Spinal cord (tissue), 10 donors: Measurements from ENCODE around the gene ARHGEF16. TPM values are rescaled to one million over a fixed set of nuclear protein-coding genes. Genes with fewer than 3 reads are reported as not detected.

ENCODE experiments used
- DNase-seq, 6 donors: peaks; one replicate each; pipeline versions ENCODE4 v3.0.0 to v3.0.0-alpha.2; 2013 to 2015; ENCODE audit warnings: low spot score in 6 of 6, low read depth in 4 of 6
- H3K27ac ChIP-seq: one replicate; pipeline ENCODE4 v1.5.1; 2013; ENCODE audit warnings: low read depth, low read length, control low read depth
- H3K27me3 ChIP-seq: one replicate; pipeline ENCODE4 v1.6.1; 2013; ENCODE audit warnings: low read length; ENCODE audit not compliant: control insufficient read depth, insufficient read depth
- H3K36me3 ChIP-seq: one replicate; pipeline ENCODE4 v1.6.1; 2013; ENCODE audit warnings: low read length; ENCODE audit not compliant: control insufficient read depth, insufficient read depth
- H3K4me1 ChIP-seq: one replicate; pipeline ENCODE4 v1.6.1; 2013; ENCODE audit warnings: low read length; ENCODE audit not compliant: control insufficient read depth, insufficient read depth
- H3K4me3 ChIP-seq: one replicate; pipeline ENCODE4 v1.5.1; 2013; ENCODE audit warnings: low read depth, low read length, control low read depth
- H3K9me3 ChIP-seq: one replicate; pipeline ENCODE4 v1.6.1; 2013; ENCODE audit warnings: low read length; ENCODE audit not compliant: control insufficient read depth, insufficient read depth
- whole genome bisulfite sequencing: methylation state at CpG from one replicate; pipeline ENCODE4 v1.1.5; 2013; ENCODE audit warnings: missing lambda C conversion rate; ENCODE audit not compliant: insufficient coverage; 5-methylcytosine and 5-hydroxymethylcytosine counted together
- polyA plus RNA-seq, 2 donors: library from polyadenylated mRNA; unstranded; fragments of 120-200 nt; gene quantifications; one replicate each; pipeline ENCODE4 v1.2.1, GENCODE V29; 2013; ENCODE audit not compliant: insufficient read length in 2 of 2
- total RNA-seq, 2 donors: library from RNA; depleted of rRNA in 1 of 2; stranded (reverse); fragments of 120-200 nt in 1 of 2; fragments of >200 nt in 1 of 2; gene quantifications; one replicate each; pipeline versions ENCODE4 v1.2.3 to v1.2.4, GENCODE V29; 2013 to 2014
- donor health status: healthy.

The ARHGEF16 gene
- total and polyA plus RNA-seq, 4 donors, result 1.7 to 4.2 (median 3.2) TPM

DNA sequence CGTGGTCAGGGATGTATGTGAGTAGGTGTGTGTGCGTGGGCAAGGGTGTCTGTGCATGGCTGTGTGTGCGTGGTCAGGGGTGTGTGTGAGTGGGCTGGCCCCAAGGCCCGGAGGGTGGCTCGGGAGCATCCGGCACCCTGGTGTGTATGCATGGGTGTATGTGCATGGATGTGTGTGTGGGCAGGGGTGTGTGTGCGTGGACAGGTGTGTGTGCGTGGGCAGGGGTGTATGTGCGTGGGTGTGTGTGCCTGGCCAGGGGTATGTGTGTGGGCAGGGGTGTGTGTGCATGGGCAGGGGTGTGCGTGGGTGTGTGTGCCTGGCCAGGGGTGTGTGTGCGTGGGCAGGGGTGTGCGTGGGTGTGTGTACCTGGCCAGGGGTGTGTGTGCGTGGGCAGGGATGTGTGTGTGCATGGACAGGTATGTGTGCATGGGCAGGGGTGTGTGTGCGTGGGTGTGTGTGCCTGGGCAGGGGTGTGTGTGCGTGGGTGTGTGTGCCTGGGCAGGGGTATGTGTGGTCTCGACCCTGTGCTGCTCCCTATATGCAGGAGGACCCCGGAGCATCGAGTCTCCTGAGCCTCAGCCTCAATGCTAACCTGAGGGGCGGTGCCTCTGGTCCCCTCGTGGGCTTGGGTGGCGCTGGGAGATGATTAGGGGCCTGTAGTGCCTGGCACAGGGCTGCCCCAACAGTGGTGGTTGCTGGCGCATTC lies 16.3 kb downstream of the ARHGEF16 start:
- H3K9me3 ChIP-seq, result no peaks in the 10 kb centered on the region
- H3K4me1 ChIP-seq, result peaks cover 62% of the 10 kb centered on the region
- WGBS, result 81% methylated on average over 22 of the region's 22 CpGs
- no peak overlapping the region for H3K4me3 ChIP-seq
- peak overlapping the region; percentile 57 for H3K27ac ChIP-seq
- no peaks in the 10 kb centered on the region for H3K36me3 ChIP-seq
- DNase-seq, result no peak
- no peaks in the 10 kb centered on the region for H3K27me3 ChIP-seq

DNA sequence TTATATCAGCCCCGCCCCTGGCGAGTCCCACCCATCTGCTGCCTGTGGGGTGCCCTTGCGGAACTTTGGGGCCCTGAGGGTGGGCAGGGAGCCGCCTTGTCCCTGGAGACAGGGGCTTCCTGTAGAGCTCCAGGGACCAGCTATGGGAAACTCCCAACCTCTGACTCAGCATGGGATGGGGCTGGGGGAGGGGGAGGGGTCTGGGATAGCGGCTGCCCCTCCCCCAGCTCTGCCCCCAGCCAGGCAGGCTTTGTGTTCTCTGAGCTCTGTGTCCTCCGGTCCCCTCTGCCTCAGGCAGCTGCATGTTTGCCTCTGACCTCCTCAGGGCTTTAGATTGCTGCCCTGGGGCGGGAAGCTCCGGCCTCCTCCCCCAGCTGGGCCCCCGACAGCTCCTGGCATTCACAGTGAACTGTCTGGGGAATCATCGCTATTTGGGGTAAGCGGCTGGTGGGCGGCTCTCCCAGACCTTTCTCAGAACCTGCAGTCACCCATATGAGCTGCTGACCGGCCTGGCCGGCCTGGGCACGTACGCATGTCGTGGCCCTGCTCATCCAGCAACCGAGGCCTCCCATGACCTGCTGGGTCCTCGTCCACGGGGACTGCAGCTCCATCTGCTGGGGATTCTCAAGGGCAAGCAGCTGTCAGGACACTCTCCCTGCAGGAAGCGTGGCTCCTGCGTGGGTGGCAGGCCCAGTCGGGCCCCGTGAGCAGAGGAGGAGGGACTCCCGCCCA lies 17.1 kb downstream of the ARHGEF16 start:
- no peaks in the 10 kb centered on the region for H3K27me3 ChIP-seq
- 36% methylated on average over 25 of the region's 25 CpGs for WGBS
- DNase-seq, result peak in 2 of 6 donors; percentile 28 to 46
- H3K4me1 ChIP-seq, result peaks cover 60% of the 10 kb centered on the region
- peak overlapping the region; percentile 57 for H3K27ac ChIP-seq
- H3K9me3 ChIP-seq, result no peaks in the 10 kb centered on the region
- H3K36me3 ChIP-seq, result no peaks in the 10 kb centered on the region
- no peak overlapping the region for H3K4me3 ChIP-seq

DNA sequence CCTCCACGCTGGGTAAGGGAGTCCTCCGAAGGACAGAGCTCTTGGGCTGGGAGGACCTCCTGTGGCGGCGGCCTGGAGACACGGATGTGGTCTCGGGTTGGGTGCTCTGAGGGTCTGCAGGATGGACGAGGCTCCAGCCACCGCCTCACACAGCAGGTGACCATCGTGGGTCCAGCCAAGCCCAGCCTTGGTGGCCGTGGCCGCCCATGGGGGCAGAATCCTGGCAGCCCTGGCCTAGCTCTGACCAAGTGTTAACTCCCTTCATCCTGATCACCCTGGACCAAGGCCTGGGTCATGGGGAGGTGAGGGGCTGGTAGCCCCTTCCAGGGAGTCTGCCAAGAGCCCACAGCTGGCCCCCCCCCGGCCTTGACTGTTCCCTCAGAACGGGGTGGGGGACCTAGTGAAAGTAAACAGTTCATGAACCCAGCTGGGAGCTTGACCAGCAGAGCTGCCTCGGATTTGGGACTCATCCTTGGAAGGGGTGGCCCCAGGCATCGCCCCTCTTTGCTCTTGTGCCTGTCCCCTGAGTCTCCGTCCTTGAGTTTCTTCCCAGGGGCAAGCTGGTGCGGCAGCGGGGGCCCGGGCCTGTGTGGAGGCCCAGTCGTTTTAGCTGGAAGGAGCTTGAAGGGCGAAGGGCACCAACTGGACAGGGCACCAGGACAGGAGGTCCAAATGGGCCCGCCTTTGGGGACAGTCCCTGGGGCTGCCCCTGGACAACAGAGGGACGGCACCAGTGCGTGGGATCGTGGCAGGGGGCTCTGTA lies 17.8 kb downstream of the ARHGEF16 start:
- H3K27me3 ChIP-seq, result no peaks in the 10 kb centered on the region
- peaks cover 52% of the 10 kb centered on the region for H3K4me1 ChIP-seq
- DNase-seq, result no peak
- H3K4me3 ChIP-seq, result no peak overlapping the region
- H3K9me3 ChIP-seq, result no peaks in the 10 kb centered on the region
- WGBS, result 79% methylated on average over 23 of the region's 25 CpGs
- no peaks in the 10 kb centered on the region for H3K36me3 ChIP-seq
- peak overlapping the region; percentile 57 for H3K27ac ChIP-seq

DNA sequence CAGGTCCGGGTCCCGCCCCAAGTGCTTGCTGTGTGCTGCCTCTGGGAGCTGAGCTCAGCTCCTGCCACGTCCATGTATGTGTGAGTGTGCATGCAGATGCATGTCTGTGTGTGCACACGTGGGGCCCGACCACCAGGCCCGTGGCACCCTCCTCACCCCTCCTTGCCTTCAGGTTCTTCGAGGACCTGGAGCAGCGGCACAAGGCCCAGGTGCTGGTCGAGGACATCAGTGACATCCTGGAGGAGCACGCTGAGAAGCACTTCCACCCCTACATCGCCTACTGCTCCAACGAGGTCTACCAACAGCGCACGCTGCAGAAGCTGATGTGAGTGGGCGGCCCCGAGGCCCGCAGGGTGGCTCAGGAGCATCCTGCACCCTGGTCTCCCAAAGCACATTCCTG lies 18.4 kb downstream of the ARHGEF16 start:
- no peak for DNase-seq
- Histone ChIP-seq H3K36me3 (no peaks in the 10 kb centered on the region), H3K27ac (no peak overlapping the region), H3K4me3 (no peak overlapping the region), H3K27me3 (no peaks in the 10 kb centered on the region), H3K9me3 (no peaks in the 10 kb centered on the region), H3K4me1 (peaks cover 46% of the 10 kb centered on the region)
- WGBS, result 89% methylated on average over 17 of the region's 17 CpGs

DNA sequence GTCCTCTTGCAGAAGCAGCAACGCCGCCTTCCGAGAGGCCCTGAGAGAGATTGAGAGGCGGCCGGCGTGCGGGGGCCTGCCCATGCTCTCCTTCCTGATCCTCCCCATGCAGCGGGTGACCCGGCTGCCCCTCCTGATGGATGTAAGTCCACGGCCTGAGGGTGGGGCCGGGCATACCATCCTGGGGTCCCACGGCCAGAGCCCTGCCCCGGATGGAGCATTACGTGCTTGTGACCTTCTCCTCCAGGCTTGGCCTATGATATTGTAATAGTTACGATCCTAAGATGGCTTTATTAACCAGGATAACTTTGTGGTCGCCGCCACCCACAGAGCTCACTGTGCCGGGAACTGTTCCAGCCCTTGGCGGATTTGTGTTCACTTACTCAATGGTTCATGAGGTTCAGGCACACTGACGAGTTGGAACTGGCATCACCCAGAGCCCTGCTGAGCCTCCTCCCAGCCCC lies 18.9 kb downstream of the ARHGEF16 start:
- H3K27ac ChIP-seq, result no peak overlapping the region
- H3K36me3 ChIP-seq, result no peaks in the 10 kb centered on the region
- H3K4me3 ChIP-seq, result no peak overlapping the region
- 64% methylated on average over 19 of the region's 20 CpGs for WGBS
- H3K4me1 ChIP-seq, result peaks cover 41% of the 10 kb centered on the region
- no peaks in the 10 kb centered on the region for H3K27me3 ChIP-seq
- H3K9me3 ChIP-seq, result no peaks in the 10 kb centered on the region
- peak in 2 of 6 donors; percentile 23 to 44 for DNase-seq

DNA sequence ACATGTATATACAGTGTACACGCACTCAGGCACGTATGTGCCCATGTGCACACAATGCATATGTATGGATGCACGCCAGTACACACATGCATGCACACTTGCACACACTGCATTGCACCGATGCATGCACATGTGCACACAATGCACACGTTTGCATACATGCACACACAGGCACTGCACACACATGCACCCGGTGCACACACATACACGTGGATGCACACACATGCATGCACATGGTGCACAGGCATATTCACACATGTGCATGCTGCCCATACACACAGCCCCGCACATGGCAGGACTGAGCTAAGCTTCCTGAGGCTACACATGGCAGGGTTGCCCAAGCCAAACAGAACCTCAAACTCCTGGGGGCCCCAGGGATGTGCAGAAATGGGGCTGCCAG lies 19.6 kb downstream of the ARHGEF16 start:
- WGBS, result 98% methylated on average over 8 of the region's 8 CpGs
- no peak for DNase-seq
- H3K4me3 ChIP-seq, result no peak overlapping the region
- H3K27ac ChIP-seq, result no peak overlapping the region
- H3K9me3 ChIP-seq, result no peaks in the 10 kb centered on the region
- H3K36me3 ChIP-seq, result no peaks in the 10 kb centered on the region
- no peaks in the 10 kb centered on the region for H3K27me3 ChIP-seq
- peaks cover 39% of the 10 kb centered on the region for H3K4me1 ChIP-seq

DNA sequence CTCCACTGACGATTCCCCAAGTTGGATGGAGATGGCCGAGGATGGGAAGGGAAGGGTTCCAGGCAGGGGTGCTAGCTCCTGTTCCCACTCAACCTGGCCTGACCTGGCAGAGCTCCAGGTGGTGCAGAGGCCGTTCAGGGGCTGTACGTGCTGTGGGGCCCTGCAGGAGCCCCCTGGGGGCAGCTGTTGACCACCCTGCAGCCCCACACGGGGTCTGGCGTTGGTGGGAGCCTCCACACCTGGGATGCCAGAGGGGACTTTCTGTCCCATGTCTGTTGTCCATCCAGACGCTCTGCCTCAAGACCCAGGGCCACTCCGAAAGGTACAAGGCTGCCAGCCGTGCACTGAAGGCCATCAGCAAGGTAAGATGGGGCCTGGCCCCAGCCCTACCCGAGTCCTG lies 20.0 kb downstream of the ARHGEF16 start:
- no peak overlapping the region for H3K27ac ChIP-seq
- H3K36me3 ChIP-seq, result no peaks in the 10 kb centered on the region
- no peaks in the 10 kb centered on the region for H3K9me3 ChIP-seq
- H3K4me1 ChIP-seq, result peaks cover 38% of the 10 kb centered on the region
- WGBS, result 70% methylated on average over 10 of the region's 10 CpGs
- no peak for DNase-seq
- H3K4me3 ChIP-seq, result no peak overlapping the region
- H3K27me3 ChIP-seq, result no peaks in the 10 kb centered on the region

DNA sequence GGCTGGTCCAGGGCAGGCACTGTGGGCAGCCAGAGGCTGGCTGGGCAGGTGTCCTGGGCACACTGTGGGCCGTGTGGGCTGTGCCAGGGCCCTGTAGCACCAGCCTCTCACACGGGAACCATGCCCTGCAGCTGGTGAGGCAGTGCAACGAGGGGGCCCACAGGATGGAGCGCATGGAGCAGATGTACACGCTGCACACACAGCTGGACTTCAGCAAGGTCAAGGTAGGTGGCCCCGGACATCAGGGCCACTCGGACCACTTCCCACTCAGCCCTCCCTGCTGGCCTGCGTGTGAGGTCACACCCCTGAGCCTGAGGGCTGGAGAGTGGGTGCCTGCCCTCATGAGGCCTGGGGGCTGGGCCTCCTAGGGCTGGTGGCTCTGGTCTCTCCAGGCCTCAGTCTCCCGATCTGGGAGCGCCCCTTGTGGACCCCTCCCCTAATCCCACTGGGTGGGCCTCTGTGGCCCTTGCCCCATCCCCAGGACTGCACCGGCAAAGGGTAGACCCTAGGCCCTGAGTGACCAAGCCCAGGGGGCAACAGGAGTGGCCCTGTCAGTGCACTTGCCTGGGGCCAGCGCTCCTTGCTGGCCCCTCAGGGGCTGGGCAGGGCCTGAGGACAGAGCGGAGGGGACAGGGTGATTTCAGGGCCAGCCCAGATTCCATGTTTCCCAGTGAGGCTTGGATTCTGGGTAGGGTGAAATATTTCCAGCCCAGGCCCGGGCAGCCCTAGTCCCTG lies 21.5 kb downstream of the ARHGEF16 start:
- H3K36me3 ChIP-seq, result no peaks in the 10 kb centered on the region
- H3K27ac ChIP-seq, result no peak overlapping the region
- 90% methylated on average over 13 of the region's 14 CpGs for WGBS

DNA sequence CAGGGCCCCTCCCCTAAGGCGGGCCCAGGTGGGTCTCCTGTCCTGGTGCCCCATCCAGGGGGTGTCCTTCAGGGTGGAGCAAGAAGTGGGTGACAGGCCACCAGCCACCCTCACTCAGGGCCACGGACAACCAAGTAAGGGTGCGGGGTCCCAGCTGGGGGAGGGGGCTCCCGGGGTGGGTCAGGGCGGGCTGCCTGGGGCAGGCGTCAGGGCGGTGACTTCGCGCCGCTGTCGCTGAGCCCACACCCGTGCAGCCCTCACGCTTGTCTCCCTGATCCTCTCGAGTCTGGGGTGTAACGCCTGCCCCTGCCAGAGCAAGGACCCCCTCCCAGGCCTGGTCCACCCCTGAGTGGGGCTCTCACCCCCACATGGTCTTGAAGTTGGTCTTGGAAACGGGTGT lies 22.2 kb downstream of the ARHGEF16 start:
- H3K9me3 ChIP-seq, result no peaks in the 10 kb centered on the region
- WGBS, result 87% methylated on average over 13 of the region's 16 CpGs
- H3K27ac ChIP-seq, result no peak overlapping the region
- no peak for DNase-seq
- peaks cover 21% of the 10 kb centered on the region for H3K4me1 ChIP-seq
- H3K27me3 ChIP-seq, result no peaks in the 10 kb centered on the region
- no peak overlapping the region for H3K4me3 ChIP-seq
- no peaks in the 10 kb centered on the region for H3K36me3 ChIP-seq

More for the DNA sequence above, 21.5 kb downstream of the ARHGEF16 start:
- no peak for DNase-seq
- Histone ChIP-seq H3K4me1 (peaks cover 28% of the 10 kb centered on the region), H3K9me3 (no peaks in the 10 kb centered on the region), H3K4me3 (no peak overlapping the region), H3K27me3 (no peaks in the 10 kb centered on the region)
